ENCODE measurements around the gene LRRC45. TPM values are rescaled to one million over a fixed set of nuclear protein-coding genes. Genes with fewer than 3 reads are reported as not detected.

LRRC45 gene
- total and polyA plus RNA-seq, 9 donors = 0.67 to 16.4 (median 7.1) TPM

- intact Hi-C loops (cut with DNase I) = loop anchor here in 1 of 4 donors (10.0 kb wide), 1 partner anchor 60 kb away; no protein-coding TSS in a partner anchor
- TF ChIP-seq CTCF (IDR thresholded peaks at IDR 0.05) (no peak), POLR2A (IDR thresholded peaks at IDR 0.05) (no peak), EP300 (IDR thresholded peaks at IDR 0.05) (no peak)
- H3K27ac ChIP-seq = no peak overlapping the region
- no peak overlapping the region for H3K4me3 ChIP-seq
- no peaks in the 10 kb centered on the region for H3K9me3 ChIP-seq
- WGBS, 3 donors = 74 to 80% (median 76%) methylated on average over 26 of the region's 26 CpGs
- H3K27me3 ChIP-seq = no peaks in the 10 kb centered on the region
- H3K36me3 ChIP-seq = no peaks in the 10 kb centered on the region
- peak in 1 of 5 donors; percentile 11 for DNase-seq
- H3K4me1 ChIP-seq (ENCODE audit: insufficient read depth) = peaks cover 6% of the 10 kb centered on the region
Measured at GRCh38 chr17:82055023-82055964, 32.2 kb downstream of the LRRC45 start.

DNA sequence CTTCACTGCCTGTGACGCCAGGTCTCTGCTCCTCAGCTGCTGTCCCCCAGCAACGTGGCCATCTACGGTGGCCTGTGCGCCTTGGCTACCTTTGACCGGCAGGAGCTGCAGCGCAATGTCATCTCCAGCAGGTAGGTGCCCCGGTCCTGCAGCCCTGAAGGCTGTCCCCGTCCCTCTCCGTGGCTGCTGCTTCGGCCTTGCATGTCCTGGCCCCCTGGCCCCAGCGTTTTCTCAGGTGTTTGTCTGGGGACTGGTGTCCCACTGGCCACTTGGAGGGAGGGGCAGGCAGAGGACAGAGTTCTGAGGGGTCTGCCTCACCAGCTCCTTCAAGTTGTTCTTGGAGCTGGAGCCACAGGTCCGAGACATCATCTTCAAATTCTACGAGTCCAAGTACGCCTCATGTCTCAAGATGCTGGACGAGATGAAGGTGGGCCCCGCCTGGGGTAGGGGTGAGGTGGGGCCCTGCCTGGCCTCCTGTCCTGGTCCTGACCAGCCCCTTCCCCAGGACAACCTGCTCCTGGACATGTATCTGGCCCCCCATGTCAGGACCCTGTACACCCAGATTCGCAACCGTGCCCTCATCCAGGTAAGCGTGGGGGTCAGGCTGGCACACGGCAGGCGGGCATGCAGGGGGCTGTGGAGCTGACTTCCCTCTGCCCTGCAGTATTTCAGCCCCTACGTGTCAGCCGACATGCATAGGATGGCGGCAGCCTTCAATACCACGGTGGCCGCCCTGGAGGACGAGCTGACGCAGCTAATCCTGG lies 33.0 kb downstream of the LRRC45 start:
- TF ChIP-seq POLR2A (IDR thresholded peaks at IDR 0.05) (no peak), EP300 (IDR thresholded peaks at IDR 0.05) (no peak), CTCF (IDR thresholded peaks at IDR 0.05) (no peak)
- no peaks in the 10 kb centered on the region for H3K27me3 ChIP-seq
- 83 to 89% (median 86%) methylated on average over 28 of the region's 28 CpGs for WGBS, 3 donors
- H3K4me3 ChIP-seq = no peak overlapping the region
- intact Hi-C loops (cut with DNase I) = loop anchor here in 1 of 4 donors (10.0 kb wide), 1 partner anchor 61 kb away; no protein-coding TSS in a partner anchor
- H3K27ac ChIP-seq = no peak overlapping the region
- H3K4me1 ChIP-seq (ENCODE audit: insufficient read depth) = no peaks in the 10 kb centered on the region
- peak in 1 of 5 donors; percentile 17 for DNase-seq
- H3K9me3 ChIP-seq = no peaks in the 10 kb centered on the region
- H3K36me3 ChIP-seq = no peaks in the 10 kb centered on the region

DNA sequence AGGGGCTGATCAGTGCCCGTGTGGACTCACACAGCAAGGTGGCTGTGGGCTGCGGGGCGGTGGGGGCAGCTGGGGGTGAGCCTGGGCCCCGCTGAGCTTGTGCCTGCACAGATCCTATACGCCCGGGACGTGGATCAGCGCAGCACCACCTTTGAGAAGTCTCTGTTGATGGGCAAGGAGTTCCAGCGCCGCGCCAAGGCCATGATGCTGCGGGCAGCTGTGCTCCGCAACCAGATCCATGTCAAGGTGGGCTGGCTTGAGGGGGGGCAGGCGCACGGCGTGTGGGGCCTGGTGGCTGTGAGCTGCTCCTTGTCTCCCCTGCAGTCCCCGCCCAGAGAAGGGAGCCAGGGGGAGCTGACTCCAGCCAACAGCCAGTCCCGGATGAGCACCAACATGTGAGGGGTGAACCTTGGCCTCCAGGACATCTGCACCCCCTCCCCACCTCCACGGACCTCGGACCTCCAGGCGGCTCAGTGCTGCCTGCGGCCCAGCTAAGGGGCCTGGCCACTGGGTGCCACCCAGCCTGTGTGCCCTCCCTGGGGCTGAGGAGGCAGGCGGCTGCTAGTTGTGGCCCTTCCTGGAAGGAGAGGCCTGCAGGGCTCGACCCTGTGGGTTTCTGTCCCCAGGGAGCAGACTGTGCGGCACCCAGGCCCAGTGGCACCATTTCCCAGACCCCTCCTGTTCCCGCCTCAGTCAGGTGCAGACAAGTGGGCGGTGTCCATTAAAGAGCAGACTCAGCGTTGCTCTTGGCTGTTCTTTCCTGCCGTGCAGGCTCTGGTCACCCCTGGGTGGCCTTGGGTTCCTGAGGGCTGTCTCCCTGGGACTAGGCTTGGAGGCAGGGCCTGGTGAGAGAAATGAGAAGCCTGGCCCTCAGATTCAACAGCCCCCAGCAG lies 33.9 kb downstream of the LRRC45 start:
- Histone ChIP-seq H3K9me3 (no peaks in the 10 kb centered on the region), H3K4me3 (no peak overlapping the region), H3K4me1 (ENCODE audit: insufficient read depth) (no peaks in the 10 kb centered on the region), H3K27me3 (no peaks in the 10 kb centered on the region), H3K27ac (no peak overlapping the region), H3K36me3 (no peaks in the 10 kb centered on the region)
- 75 to 81% (median 78%) methylated on average over 28 to 29 of the region's 29 CpGs for WGBS, 3 donors
- TF ChIP-seq EP300 (IDR thresholded peaks at IDR 0.05) = no peak
- TF ChIP-seq CTCF (IDR thresholded peaks at IDR 0.05) = no peak
- no peak for TF ChIP-seq POLR2A (IDR thresholded peaks at IDR 0.05)
- peak in 3 of 5 donors; percentile 10 to 34 (median 17) for DNase-seq
- intact Hi-C loops (cut with DNase I) = loop anchor here in 1 of 4 donors (10.0 kb wide), 1 partner anchor 62 kb away; no protein-coding TSS in a partner anchor
